Neural progenitor cell (in vitro differentiated cells): Measurements from ENCODE around the gene ULK4. TPM values are rescaled to one million over a fixed set of nuclear protein-coding genes. Genes with fewer than 3 reads are reported as not detected.
A peak's percentile ranks its signal among the peaks of the same experiment; 100 is the strongest.
"Not testable (repeated sequence)": the region's sequence is repeated elsewhere in the genome, so short reads cannot be mapped to it uniquely, and the experiment has no call there.

Experiments
- DNase-seq: peaks from one replicate; pipeline ENCODE4 v3.0.0-alpha.2; 2016; ENCODE audit warnings: low spot score
- H2AFZ ChIP-seq: fragments of 200-600 bp; sonication (generic); replicated peaks from 2 replicates; pipeline ENCODE4 v1.6.1; 2016; ENCODE audit warnings: antibody characterized with exemption
- H3F3A ChIP-seq: fragments of 200-600 bp; sonication (generic); 2 replicates; pipeline ENCODE4 v1.6.1; 2016; ENCODE audit warnings: antibody characterized with exemption, low read depth
- H3K27ac ChIP-seq: fragments of 200-600 bp; sonication (generic); 2 replicates; pipeline ENCODE4 v1.5.1; 2016; ENCODE audit warnings: mild to moderate bottlenecking
- H3K27me3 ChIP-seq: fragments of 200-600 bp; sonication (generic); 2 replicates; pipeline ENCODE4 v1.6.1; 2016; ENCODE audit warnings: mild to moderate bottlenecking, moderate library complexity
- H3K36me3 ChIP-seq: fragments of 200-600 bp; sonication (generic); 2 replicates; pipeline ENCODE4 v1.5.1; 2016
- H3K4me1 ChIP-seq: fragments of 200-600 bp; sonication (generic); 2 replicates; pipeline ENCODE4 v1.6.1; 2016; ENCODE audit warnings: mixed run types
- H3K4me2 ChIP-seq: fragments of 200-600 bp; sonication (generic); 2 replicates; pipeline ENCODE4 v1.6.1; 2016
- H3K4me3 ChIP-seq: fragments of 200-600 bp; sonication (generic); 2 replicates; pipeline ENCODE4 v1.5.1; 2016
- H3K79me2 ChIP-seq: fragments of 200-600 bp; sonication (generic); 2 replicates; pipeline ENCODE4 v1.6.1; 2016; ENCODE audit warnings: low read depth
- H3K9ac ChIP-seq: fragments of 200-600 bp; sonication (generic); 2 replicates; pipeline ENCODE4 v1.6.1; 2016
- H3K9me3 ChIP-seq: fragments of 200-600 bp; sonication (generic); 2 replicates; pipeline ENCODE4 v1.5.1; 2016; ENCODE audit warnings: low read depth
- H4K20me1 ChIP-seq: fragments of 200-600 bp; sonication (generic); 2 replicates; pipeline ENCODE4 v1.6.1; 2016; ENCODE audit warnings: low read depth
- H3K27ac Mint-ChIP-seq: 3 replicates; pipeline ENCODE4 v1.8.0; 2021; ENCODE audit warnings: mixed read lengths
- H3K27me3 Mint-ChIP-seq: 2 replicates; pipeline ENCODE4 v1.8.0; 2022; ENCODE audit warnings: low read depth, mild to moderate bottlenecking, inconsistent platforms, moderate library complexity, mixed read lengths; ENCODE audit not compliant: insufficient read depth
- H3K36me3 Mint-ChIP-seq: 3 replicates; pipeline ENCODE4 v1.8.0; 2021; ENCODE audit warnings: mixed read lengths
- H3K4me1 Mint-ChIP-seq: 3 replicates; pipeline ENCODE4 v1.8.0; 2021; ENCODE audit warnings: mixed read lengths
- H3K4me3 Mint-ChIP-seq: 3 replicates; pipeline ENCODE4 v1.8.0; 2021; ENCODE audit warnings: mild to moderate bottlenecking, moderate library complexity, mixed read lengths
- H3K9me3 Mint-ChIP-seq: 3 replicates; pipeline ENCODE4 v1.8.0; 2020; ENCODE audit warnings: mixed read lengths
- CTCF ChIP-seq: fragments of 200-600 bp; sonication (generic); IDR thresholded peaks from 2 replicates; pipeline ENCODE4 v1.5.1; 2017; ENCODE audit warnings: antibody characterized with exemption, mild to moderate bottlenecking
- EZH2 ChIP-seq: fragments of 200-600 bp; sonication (generic); IDR thresholded peaks from 2 replicates; pipeline ENCODE4 v1.6.1; 2017; ENCODE audit warnings: antibody characterized with exemption, mild to moderate bottlenecking, moderate library complexity
- EZH2phosphoT487 ChIP-seq: fragments of 200-600 bp; sonication (generic); IDR thresholded peaks from 2 replicates; pipeline ENCODE4 v1.6.1; 2017; ENCODE audit warnings: antibody characterized with exemption
- total RNA-seq: library from RNA; depleted of rRNA; stranded (reverse); fragments of >200 nt; gene quantifications from 2 replicates; pipeline ENCODE4 v1.2.3, GENCODE V29; 2015; ENCODE audit warnings: low replicate concordance

The ULK4 gene
- total RNA-seq, 1 donor from 2014 or later = 33.0 TPM

GRCh38 chr3:41872157-41872556 lies 89.7 kb downstream of the ULK4 start:
- Histone ChIP-seq H3K4me1 (no peaks in the 10 kb centered on the region), H3K9me3 (no peaks in the 10 kb centered on the region), H2AFZ (no peak overlapping the region), H3K27ac (no peak overlapping the region), H3K27me3 (no peaks in the 10 kb centered on the region), H3F3A (no peaks in the 10 kb centered on the region), H3K36me3 (no peaks in the 10 kb centered on the region), H3K79me2 (no peaks in the 10 kb centered on the region), H3K4me2 (no peak overlapping the region), H3K4me3 (no peak overlapping the region), H3K9ac (no peak overlapping the region), H4K20me1 (no peaks in the 10 kb centered on the region)
- TF ChIP-seq EZH2phosphoT487 (no peak), CTCF (no peak), EZH2 (no peak)
- Mint-ChIP-seq H3K4me3 (no peak overlapping the region), H3K27ac (no peak overlapping the region), H3K27me3 (peaks cover 2% of the 10 kb centered on the region), H3K9me3 (peaks cover 15% of the 10 kb centered on the region), H3K36me3 (peaks cover 11% of the 10 kb centered on the region), H3K4me1 (no peaks in the 10 kb centered on the region)
- DNase-seq = no peak

GRCh38 chr3:41867533-41867932 lies 94.4 kb downstream of the ULK4 start:
- Histone ChIP-seq H3K4me2 (no peak overlapping the region), H3F3A (no peaks in the 10 kb centered on the region), H3K9ac (no peak overlapping the region), H3K4me1 (no peaks in the 10 kb centered on the region), H2AFZ (no peak overlapping the region), H3K9me3 (no peaks in the 10 kb centered on the region), H3K27ac (no peak overlapping the region), H3K79me2 (no peaks in the 10 kb centered on the region), H4K20me1 (no peaks in the 10 kb centered on the region), H3K4me3 (no peak overlapping the region), H3K36me3 (no peaks in the 10 kb centered on the region), H3K27me3 (no peaks in the 10 kb centered on the region)
- no peak for DNase-seq
- peaks cover 2% of the 10 kb centered on the region for H3K27me3 Mint-ChIP-seq
- no peak overlapping the region for H3K4me3 Mint-ChIP-seq
- H3K36me3 Mint-ChIP-seq = peaks cover 17% of the 10 kb centered on the region
- TF ChIP-seq EZH2 (no peak), CTCF (no peak), EZH2phosphoT487 (no peak)
- peaks cover 15% of the 10 kb centered on the region for H3K9me3 Mint-ChIP-seq
- no peak overlapping the region for H3K27ac Mint-ChIP-seq
- H3K4me1 Mint-ChIP-seq = no peaks in the 10 kb centered on the region

- Histone ChIP-seq H3F3A (no peaks in the 10 kb centered on the region), H3K4me3 (no peak overlapping the region), H2AFZ (no peak overlapping the region), H4K20me1 (no peaks in the 10 kb centered on the region), H3K36me3 (no peaks in the 10 kb centered on the region), H3K79me2 (no peaks in the 10 kb centered on the region), H3K9me3 (no peaks in the 10 kb centered on the region), H3K9ac (no peak overlapping the region), H3K27ac (no peak overlapping the region), H3K4me2 (no peak overlapping the region), H3K27me3 (no peaks in the 10 kb centered on the region), H3K4me1 (no peaks in the 10 kb centered on the region)
- Mint-ChIP-seq H3K27me3 (no peaks in the 10 kb centered on the region), H3K4me1 (no peaks in the 10 kb centered on the region), H3K9me3 (peaks cover 15% of the 10 kb centered on the region), H3K27ac (no peak overlapping the region), H3K4me3 (no peak overlapping the region), H3K36me3 (peaks cover 13% of the 10 kb centered on the region)
- TF ChIP-seq CTCF = no peak
- TF ChIP-seq EZH2phosphoT487 = no peak
- no peak for TF ChIP-seq EZH2
- DNase-seq = no peak
Observed at GRCh38 chr3:41866298-41866697, 95.6 kb downstream of the ULK4 start.

GRCh38 chr3:41863024-41863423 lies 98.9 kb downstream of the ULK4 start:
- TF ChIP-seq CTCF (peak; percentile 27), EZH2phosphoT487 (no peak)
- H2AFZ ChIP-seq = no peak overlapping the region

GRCh38 chr3:41860489-41860888 lies 101.4 kb downstream of the ULK4 start:
- not testable (repeated sequence) for H3K9me3 Mint-ChIP-seq, H4K20me1 ChIP-seq, H3K4me3 ChIP-seq, DNase-seq, H3K27me3 Mint-ChIP-seq, H3K4me1 Mint-ChIP-seq, H3K27me3 ChIP-seq, H3K9me3 ChIP-seq, H3K36me3 ChIP-seq, H3K9ac ChIP-seq, H3F3A ChIP-seq, H3K79me2 ChIP-seq, H3K27ac ChIP-seq, H3K4me2 ChIP-seq, H3K4me3 Mint-ChIP-seq, H3K4me1 ChIP-seq, H3K27ac Mint-ChIP-seq, H2AFZ ChIP-seq
- peaks cover 11% of the 10 kb centered on the region for H3K36me3 Mint-ChIP-seq

More at GRCh38 chr3:41863024-41863423, 98.9 kb downstream of the ULK4 start:
- no peak overlapping the region for H3K4me3 ChIP-seq
- no peaks in the 10 kb centered on the region for H3K27me3 ChIP-seq
- peak; percentile 28 for DNase-seq
- Mint-ChIP-seq H3K4me1 (no peaks in the 10 kb centered on the region), H3K27ac (no peak overlapping the region), H3K9me3 (peaks cover 7% of the 10 kb centered on the region), H3K4me3 (no peak overlapping the region), H3K36me3 (peaks cover 14% of the 10 kb centered on the region), H3K27me3 (no peaks in the 10 kb centered on the region)
- no peaks in the 10 kb centered on the region for H3K4me1 ChIP-seq
- no peaks in the 10 kb centered on the region for H3K79me2 ChIP-seq
- H3F3A ChIP-seq = no peaks in the 10 kb centered on the region
- no peak overlapping the region for H3K27ac ChIP-seq
- no peak overlapping the region for H3K9ac ChIP-seq
- H3K9me3 ChIP-seq = no peaks in the 10 kb centered on the region
- H3K4me2 ChIP-seq = no peak overlapping the region
- no peaks in the 10 kb centered on the region for H4K20me1 ChIP-seq
- H3K36me3 ChIP-seq = no peaks in the 10 kb centered on the region
